Left kidney (tissue), 2 donors: ENCODE data around the gene MYBPHL. TPM values are rescaled to one million over a fixed set of nuclear protein-coding genes. Genes with fewer than 3 reads are reported as not detected.

Experiments
- DNase-seq: peaks from one replicate; pipeline ENCODE4 v3.0.0-alpha.2; 2013
- polyA plus RNA-seq: library from polyadenylated mRNA; unstranded; fragments of 120-200 nt; gene quantifications from one replicate; pipeline ENCODE4 v1.2.1, GENCODE V29; 2013; ENCODE audit not compliant: insufficient read length

Gene MYBPHL
- polyA plus RNA-seq, 1 donor = 0.37 TPM

- DNase-seq = no peak
Measured at GRCh38 chr1:109281680-109282496, 24.9 kb downstream of the MYBPHL start.

- no peak for DNase-seq
Measured at GRCh38 chr1:109280862-109281261, 25.9 kb downstream of the MYBPHL start.

GRCh38 chr1:109279615-109280278, 27.1 kb downstream of the MYBPHL start:
- DNase-seq = no peak

GRCh38 chr1:109277434-109278204, 29.2 kb downstream of the MYBPHL start:
- no peak for DNase-seq

GRCh38 chr1:109275706-109276345, 31.0 kb downstream of the MYBPHL start:
- no peak for DNase-seq

- DNase-seq = peak; percentile 68
Measured at GRCh38 chr1:109274533-109275476, 32.0 kb downstream of the MYBPHL start.

GRCh38 chr1:109273570-109274288, 33.1 kb downstream of the MYBPHL start:
- DNase-seq = no peak

GRCh38 chr1:109272831-109273547, 33.8 kb downstream of the MYBPHL start:
- no peak for DNase-seq

- DNase-seq = no peak
Measured at GRCh38 chr1:109272021-109272799, 34.6 kb downstream of the MYBPHL start.

GRCh38 chr1:109271458-109271857, 35.4 kb downstream of the MYBPHL start:
- no peak for DNase-seq

- no peak for DNase-seq
Measured at GRCh38 chr1:109270623-109271317, 36.0 kb downstream of the MYBPHL start.

- no peak for DNase-seq
Measured at GRCh38 chr1:109269981-109270622, 36.7 kb downstream of the MYBPHL start.

GRCh38 chr1:109269212-109269980, 37.4 kb downstream of the MYBPHL start:
- no peak for DNase-seq

GRCh38 chr1:109268431-109269211, 38.2 kb downstream of the MYBPHL start:
- DNase-seq = no peak

- no peak for DNase-seq
Measured at GRCh38 chr1:109267743-109268300, 39.0 kb downstream of the MYBPHL start.

- DNase-seq = no peak
Measured at GRCh38 chr1:109266965-109267364, 39.8 kb downstream of the MYBPHL start.
